GM12865 (cell line): Measurements from ENCODE around the gene MSRB3.

Source experiments
- DNase-seq: peaks from one replicate; pipeline ENCODE4 v3.0.0; 2010; ENCODE audit warnings: low read depth
- H3K4me3 ChIP-seq: 2 replicates; pipeline ENCODE4 v1.5.1; 2011; ENCODE audit warnings: mild to moderate bottlenecking, low read depth, low read length, control low read depth
- CTCF ChIP-seq: IDR thresholded peaks from 2 replicates; pipeline ENCODE4 v1.5.1; 2011; ENCODE audit warnings: low read length, control low read depth, low read depth, inconsistent platforms; ENCODE audit not compliant: insufficient read depth; ENCODE audit errors: missing control alignments

Gene MSRB3

DNA sequence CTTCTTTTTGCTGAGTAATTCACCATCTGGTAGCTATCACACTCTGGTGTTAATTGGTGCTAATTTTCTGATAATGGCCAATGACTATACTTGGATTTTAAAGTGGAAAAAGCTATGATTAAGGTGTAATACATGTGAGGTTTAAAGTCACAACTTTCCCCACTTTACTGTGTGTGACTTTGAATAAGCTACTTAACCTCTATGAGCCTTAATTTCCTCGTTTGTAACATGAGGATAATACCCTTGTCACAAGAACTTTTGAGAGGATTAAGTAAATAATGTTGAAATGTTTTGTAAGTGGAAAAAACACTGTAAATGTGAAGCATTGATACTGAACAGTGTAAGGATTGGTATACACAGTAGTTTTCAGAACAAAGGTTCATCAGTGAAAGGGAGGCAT is 65.3 kb downstream of the MSRB3 start:
- TF ChIP-seq CTCF = no peak
- DNase-seq = no peak
- no peak overlapping the region for H3K4me3 ChIP-seq

GRCh38 chr12:65355461-65355860 is 77.0 kb downstream of the MSRB3 start:
- no peak for TF ChIP-seq CTCF
- DNase-seq = no peak
- H3K4me3 ChIP-seq = no peak overlapping the region

DNA sequence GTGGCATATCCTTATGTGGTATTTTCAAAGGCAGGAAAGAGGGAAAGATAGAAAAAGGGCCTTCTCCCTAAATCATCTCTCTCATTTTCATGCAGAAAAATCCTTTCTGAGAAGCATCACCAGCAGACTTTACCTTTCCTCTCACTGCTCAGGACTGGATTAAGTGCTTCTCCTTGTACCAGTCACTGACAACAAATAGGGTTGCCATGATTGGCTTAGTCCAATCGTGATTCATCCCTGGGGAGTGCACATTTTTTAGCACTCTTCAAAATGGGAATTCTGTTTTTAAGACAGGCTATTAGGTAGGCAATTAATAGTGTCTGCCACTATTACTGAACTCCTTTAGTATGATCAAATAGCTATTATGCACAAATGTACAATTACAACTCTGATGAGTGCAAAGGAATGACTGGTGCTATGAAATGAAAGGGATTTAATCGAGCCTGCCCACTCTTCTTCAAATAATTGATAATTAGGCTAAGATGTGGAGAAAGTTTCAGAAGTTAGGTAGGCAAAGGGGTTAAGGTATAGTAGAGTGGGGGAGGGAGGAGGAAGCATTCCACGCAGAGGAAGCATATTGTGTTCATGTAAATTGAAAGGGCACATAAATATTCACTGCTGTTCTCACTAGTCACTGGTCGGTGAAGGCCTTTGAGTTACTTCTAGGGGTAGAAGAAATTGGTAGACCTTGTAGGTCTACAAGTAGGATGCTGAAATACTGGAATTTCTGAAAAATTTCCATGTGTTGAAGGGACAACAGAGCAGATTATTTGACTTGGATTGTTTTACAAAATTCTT is 84.0 kb downstream of the MSRB3 start:
- H3K4me3 ChIP-seq = no peak overlapping the region
- TF ChIP-seq CTCF = no peak
- no peak for DNase-seq

- TF ChIP-seq CTCF = no peak
- DNase-seq = no peak
- no peak overlapping the region for H3K4me3 ChIP-seq
Observed at GRCh38 chr12:65364046-65364445, 85.6 kb downstream of the MSRB3 start.

DNA sequence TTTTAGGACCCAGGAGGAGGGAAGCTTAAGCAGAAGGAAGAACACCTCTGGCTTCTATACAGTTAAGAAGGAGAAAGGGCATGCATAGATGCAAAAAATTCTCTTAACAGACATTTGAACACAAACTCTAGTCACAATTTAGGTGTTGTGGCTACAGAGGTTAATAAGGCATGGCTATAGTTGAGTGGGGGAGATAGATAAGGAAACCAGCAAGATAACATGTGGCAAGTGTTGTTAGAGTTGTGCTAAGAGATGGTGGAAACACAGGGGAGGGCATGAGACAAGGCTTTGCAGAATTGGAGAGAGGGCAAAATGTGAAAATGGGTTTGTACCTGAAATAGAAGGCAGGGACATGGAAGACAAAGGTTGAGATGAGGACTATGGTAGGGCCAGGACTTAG is 88.9 kb downstream of the MSRB3 start:
- H3K4me3 ChIP-seq = no peak overlapping the region
- no peak for DNase-seq
- TF ChIP-seq CTCF = no peak

DNA sequence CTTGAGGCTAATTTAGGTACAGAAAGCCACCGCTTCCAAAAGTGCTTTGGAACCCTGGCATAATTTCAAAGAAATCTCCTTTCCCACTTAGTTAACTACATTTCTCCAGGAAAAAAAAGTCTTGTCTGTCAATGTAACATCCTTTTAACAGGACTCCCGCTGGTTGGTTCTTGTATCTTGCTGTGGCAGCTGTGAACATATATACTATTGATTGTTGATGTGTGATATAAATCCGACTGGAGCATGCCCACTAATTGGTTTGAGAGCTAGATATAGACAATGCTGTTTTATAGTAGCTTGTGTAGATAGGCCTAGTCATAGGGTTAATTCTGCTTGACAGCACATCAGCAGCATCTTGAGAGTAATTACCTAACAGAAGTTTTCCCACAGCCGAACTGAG is 89.6 kb downstream of the MSRB3 start:
- TF ChIP-seq CTCF = no peak
- no peak for DNase-seq
- H3K4me3 ChIP-seq = no peak overlapping the region

- no peak overlapping the region for H3K4me3 ChIP-seq
- DNase-seq = no peak
- TF ChIP-seq CTCF = no peak
Observed at GRCh38 chr12:65372574-65372973, 94.1 kb downstream of the MSRB3 start.
